Activated naive CD8-positive, alpha-beta T cell treated with anti-CD3 and anti-CD28 coated beads, Interleukin-2, amount 50 U/mL, for 16 hours (primary cell): ENCODE results near the gene ACTR1B.
"Not testable (repeated sequence)": the region's sequence is repeated elsewhere in the genome, so short reads cannot be mapped to it uniquely, and the experiment has no call there.

Experiments
- DNase-seq: peaks from one replicate; pipeline ENCODE4 v3.0.0-alpha.2; 2020; ENCODE audit warnings: low read depth, low spot score

The ACTR1B gene

DNA sequence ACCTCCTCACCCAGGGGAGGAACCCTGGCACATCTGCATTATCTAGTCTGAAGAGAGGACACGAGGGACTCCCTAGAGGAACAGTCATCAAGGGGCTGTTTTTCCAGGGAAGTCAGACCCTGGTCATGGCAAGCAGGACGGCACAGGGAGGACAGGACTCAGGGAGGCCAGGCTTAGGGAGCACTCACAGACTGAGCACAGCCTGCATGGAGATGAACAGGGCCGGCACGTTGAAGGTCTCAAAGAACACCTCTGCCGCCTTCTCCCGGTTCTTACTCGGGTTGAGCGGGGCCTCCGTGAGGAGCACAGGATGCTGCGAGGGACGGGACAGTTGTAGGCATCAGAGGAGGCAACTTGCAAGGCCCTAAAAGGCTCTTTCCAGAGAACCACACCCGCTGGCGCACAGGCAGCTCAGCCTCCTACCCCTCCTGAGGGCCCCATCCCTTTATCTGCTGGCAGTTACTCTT, 5.1 kb downstream of the ACTR1B start:
- DNase-seq: no peak

DNA sequence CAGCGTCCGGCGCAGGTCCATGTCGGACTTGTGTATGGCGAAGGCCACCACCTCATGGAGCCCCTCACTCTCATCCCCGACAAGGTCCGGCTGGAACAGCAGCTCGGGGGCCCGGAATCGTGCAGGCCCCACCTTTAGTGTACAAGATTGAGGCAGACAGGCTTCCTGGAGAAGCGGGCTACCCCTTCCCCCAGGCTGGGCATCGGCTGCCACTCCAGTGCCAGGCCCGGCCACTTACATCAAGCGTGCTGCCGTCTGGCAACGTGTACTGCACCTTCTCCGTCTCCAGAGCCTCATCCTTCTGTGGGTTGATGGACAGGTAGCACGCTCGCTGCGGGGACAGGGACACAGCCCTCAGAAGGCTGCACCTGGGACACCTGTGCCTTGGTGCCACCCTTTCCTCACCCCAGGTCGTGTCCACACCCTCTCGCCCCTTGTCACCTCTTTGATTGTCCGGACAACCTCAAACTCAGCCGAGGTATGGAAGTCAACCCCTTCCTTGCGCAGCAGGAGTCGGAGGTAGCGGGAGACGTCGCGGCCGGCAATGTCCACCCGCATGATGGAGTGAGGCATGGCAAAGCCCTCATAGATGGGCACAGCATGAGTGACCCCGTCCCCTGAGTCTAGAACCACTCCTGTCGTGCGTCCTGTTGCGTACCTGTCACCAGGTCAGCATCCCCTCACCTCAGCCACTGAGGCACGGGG, 5.7 kb downstream of the ACTR1B start:
- DNase-seq: no peak

DNA sequence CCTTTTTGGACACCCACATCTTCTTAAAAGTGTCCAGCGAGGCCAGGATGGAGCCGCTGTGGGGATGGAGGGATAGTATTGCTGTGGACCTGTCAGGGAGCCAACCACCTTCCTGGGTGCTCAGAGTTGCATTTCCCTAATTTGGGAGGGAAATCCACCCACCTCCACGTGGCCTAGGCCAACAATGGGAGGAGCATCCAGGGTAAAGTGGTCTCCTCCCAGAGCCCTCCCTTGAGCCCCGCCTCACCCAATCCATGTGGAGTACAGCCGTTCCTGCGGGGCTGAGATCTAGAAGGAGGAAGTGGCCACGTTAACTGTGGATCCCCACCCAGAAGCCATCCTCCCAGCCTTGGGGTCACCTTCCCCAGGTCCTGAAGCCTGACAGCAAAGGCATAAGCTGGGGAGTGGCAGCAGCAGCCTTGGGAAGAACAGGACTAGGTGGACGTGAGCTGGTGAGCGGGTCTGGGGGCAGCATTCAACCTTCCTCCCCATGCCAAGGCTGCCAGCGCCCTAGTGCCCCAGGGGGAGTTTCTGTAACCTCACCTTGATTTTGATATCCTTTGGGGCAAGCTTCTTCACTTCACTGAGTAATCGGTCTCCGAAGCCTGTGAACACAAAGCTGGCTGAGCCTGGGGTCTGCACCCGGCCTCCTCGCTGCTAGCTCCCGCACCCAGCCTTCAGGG, 6.8 kb downstream of the ACTR1B start:
- DNase-seq: no peak

DNA sequence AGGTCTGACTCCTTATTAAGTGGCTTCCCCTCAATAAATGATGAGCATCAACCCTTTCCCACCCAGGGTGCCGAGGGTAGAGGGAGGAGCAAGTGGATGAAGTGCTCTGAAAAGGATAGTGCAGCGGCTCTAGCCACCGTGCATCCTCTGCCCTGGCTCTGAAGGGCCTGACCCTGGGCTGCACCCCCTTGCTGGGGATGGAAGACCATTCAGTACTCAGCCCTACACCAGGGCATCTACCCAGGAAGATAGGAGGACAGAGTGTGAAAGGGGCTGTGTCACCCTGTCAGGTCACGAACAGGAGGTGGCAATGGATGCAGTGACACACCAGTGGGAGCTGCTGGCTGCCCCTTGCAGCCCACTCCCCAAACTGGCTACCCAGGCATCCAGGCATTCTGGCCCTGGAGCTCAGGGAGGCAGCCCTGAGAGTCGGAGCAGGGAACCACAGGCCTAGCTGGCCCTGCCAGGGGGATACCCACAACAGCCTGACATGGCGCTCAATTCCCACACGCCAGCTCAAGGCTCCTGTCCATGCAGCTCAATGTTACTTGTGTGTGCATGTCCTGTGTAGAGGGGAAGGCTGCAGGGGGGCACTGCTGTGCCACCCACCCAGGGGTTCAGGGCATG, 7.6 kb downstream of the ACTR1B start:
- DNase-seq: no peak

DNA sequence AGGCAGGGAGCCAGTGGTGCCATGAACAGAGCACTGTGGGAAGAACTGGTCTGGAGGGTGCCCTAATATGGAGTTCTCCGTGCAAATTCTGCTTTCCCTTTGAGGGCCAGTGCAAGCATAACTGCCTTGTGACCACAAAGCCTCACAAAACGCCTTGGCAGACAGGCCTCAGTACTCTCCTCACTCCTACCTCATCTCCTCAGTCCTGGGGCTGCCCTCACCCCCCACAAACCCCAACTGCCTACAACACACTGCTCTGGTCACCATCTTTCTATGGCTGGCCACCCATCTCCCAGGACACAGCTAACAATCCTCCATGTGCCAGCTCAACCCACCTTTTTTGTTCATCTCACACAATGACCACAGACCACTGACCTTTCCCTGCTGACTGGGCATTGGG, 9.1 kb downstream of the ACTR1B start:
- no peak for DNase-seq

DNA sequence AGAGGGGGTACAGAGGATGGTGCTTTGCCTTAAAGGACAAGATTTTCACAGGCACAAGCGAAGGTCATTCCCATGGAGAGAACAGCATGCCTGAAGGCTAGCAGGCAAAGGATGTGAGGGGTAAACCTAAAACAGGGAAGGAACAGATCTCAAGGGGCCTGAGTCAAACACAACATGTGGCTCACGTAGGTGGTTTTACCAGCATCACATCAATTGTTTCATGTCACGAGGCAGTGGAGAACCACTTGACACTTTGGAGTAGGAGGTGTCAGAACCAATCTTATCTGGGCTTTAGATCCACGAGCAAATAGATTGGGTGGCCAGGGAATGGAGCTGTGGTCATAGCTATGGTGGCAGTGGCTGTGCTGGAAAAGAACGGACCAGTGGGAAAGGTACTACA, 9.5 kb downstream of the ACTR1B start:
- DNase-seq: no peak

DNA sequence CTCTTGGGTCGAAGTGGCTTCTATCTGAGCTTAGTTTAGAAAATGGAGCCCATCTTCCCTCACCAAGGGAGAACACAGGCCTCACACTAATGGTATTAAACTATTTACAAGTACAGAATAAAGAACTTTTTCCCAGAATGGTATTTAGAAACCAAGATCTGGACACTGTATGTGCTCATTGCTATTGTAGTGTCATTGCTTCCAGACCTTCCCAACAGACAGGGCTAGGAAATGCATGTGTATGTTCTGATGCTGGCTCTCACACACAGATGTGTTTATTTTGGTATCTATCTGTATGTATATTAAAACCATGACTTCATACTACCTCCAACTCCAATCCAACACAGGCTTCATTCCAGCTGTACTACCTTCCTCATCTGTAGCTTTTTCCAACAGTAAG, 10.0 kb downstream of the ACTR1B start:
- no peak for DNase-seq

DNA sequence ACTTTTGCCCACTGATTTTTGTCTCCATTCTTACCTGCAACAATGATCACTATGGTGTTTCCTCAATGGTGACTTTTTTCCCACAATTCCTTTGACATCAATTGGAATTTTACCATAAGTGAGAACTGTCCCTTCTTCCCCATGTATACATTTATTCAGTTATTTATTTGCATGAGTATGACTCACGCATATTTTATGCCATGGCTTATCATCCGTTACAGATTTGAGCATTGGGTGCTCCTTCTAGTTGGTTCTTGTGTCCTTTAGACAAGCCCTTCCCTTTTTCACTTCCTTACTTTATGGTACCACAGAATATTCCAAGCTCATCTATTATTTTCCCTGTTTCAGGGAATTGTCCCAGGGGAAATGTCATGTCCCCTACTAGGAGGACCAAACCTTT, 10.4 kb downstream of the ACTR1B start:
- no peak for DNase-seq

DNA sequence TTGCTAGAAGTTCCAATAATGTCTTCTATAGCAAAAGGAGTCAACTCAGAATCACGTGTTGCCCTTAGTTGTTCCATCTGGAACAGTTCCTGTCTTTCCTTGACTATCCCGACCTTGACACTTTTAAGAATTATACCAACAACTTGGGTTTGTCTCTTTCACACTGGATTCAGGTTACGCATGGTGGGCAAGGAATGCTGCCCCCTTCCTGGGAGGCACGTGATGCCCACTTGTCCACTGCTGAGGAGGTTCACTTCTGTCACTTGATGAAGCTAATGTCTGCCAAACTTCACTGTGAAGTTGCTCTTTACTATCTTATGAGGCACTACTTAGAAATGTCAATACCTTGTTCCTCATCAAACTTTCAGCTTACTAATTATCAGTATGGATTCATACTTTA, 12.7 kb downstream of the ACTR1B start:
- DNase-seq: no peak

DNA sequence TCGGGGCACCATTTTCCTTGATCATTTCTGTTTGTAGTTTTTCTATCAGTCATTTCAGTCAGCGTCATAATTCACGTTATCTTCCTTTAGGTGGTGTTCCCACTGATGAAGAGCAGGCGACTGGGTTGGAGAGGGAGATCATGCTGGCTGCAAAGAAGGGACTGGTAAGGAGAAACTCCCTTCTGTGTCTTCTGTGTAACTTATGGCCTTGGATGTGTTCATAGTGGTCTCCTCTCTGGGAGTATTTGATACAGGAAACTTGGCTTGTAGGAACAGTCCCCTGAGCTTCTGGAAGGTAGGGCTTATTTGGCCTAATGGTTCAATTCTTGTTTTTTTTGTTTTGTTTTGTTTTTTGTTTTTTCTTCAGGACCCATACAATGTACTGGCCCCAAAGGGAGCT, 16.9 kb downstream of the ACTR1B start:
- DNase-seq: no peak

DNA sequence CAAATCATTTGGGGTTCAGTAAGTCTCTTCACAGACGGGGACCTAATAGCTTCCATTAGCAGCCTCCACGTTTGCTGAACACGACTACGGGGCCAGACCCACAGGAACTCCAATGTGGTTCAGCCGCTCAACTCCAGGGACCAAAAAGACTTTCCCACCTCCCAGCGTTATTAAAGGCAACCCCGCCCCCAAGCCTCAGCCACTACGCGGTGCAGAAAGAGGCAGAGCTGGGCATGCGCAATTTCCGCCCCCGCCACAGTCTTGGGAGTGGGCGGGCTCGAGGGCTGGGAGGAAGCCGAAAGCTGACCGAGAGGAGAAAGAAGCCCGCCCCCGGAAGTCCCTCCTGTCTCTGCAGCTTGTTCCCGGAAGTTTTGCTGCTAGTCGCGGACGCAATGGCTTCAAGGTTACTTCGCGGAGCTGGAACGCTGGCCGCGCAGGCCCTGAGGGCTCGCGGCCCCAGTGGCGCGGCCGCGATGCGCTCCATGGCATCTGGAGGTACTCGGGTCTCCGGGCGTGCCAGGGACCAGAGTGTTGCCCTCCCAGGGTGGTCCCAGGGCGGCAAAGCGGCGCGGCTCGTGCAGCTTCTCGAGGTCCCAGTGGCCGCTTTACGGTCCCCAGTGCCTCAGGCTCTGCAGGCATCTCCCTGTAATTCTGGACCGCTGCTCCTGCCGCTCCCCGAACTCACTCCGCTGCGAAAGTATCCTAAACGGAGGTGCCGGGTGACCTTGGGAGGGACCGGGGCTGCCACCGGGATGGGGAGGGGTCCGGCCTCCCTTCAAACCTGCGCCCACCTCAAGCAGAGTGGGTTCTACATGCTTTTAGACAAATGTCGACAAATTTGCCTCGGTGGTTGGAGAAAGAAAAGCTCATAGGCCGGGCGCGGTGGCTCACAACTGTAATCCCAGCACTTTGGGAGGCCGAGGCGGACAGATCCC, 17.9 kb downstream of the ACTR1B start, which contains the start of gene COX5B:
Gene COX5B, plus strand, starts transcription at position 368 of the 935 bp plus-strand sequence. Its CDS starts 25 bp downstream, at position 393.
- peak; percentile 98 for DNase-seq

DNA sequence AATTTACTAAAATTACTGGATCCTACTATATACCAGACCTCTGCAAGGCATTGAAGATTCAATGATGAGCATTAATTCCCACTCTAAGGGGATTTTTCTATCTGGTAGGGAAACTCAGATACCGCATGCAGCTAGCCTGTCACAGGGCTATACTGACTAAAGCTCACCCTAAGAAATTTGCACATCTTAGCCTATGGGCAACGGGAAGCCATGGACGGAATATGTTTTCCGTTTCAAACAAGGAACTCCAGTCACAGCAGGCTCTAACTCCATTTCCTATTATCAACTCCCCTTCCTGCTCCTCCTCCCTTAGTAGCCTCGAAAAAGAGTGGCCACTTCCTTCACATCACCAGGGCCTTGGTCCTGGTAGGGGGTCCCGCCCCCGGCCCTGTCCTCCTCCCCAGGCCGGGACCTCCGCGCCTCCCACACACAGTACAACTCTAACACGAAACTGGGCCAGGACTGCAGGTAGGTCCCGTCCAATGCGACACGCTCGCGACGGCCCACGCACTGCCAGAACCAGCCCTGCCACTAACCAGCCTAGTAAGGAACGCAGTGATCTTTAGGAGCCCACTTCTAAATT, 18.6 kb downstream of the ACTR1B start:
- no peak for DNase-seq

DNA sequence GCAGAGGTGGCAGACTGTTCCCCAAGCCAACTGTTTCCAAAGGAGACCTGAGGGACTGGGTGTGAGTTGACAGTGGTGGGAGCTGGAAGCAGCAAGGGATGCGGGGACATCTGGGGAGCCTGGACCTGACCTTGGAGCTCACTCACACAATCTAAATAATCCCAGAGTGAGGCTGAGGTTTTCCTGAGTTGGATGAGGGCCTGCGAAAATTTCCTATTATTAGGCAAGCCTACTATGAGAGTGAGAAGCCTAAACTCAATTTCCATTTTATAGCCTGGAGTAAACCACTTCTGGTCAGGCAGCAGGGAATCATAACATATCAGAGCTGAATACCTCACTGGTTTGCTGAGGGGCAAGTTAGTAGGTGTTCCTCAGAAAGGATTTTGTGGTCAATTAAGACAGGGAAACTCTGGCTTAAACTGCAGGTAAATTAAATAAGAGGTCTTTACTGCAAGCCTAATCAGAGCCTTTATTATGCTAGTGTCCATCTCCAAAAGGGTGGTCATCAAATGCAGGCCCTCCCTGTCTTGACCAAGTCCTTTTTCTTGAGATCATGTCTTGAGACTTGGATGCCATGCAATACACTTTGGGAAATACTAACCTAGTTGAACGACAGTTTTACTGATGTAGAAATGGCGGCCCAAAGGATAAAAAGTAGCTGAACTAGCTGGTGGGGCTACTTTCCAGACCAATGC, 19.7 kb downstream of the ACTR1B start:
- DNase-seq: no peak

DNA sequence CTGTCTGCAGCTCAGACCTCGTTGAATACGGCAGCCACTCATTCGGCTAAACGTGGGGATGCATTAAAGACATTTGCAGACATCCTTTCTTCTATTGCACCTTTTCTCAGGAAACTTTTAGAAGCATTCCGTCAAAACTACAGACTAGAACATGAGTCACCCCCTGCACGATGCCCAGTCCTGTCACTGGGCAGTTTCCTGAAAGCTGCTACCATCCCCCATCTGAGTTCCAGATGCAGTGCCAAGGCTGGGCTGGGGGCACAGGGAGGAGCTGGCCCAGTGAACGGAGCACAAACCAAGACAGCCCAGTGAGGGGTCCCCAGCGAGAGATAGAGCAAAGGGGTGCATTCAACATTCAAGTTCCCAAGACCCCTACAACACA, 37.8 kb downstream of the ACTR1B start:
- DNase-seq: not testable (repeated sequence)

DNA sequence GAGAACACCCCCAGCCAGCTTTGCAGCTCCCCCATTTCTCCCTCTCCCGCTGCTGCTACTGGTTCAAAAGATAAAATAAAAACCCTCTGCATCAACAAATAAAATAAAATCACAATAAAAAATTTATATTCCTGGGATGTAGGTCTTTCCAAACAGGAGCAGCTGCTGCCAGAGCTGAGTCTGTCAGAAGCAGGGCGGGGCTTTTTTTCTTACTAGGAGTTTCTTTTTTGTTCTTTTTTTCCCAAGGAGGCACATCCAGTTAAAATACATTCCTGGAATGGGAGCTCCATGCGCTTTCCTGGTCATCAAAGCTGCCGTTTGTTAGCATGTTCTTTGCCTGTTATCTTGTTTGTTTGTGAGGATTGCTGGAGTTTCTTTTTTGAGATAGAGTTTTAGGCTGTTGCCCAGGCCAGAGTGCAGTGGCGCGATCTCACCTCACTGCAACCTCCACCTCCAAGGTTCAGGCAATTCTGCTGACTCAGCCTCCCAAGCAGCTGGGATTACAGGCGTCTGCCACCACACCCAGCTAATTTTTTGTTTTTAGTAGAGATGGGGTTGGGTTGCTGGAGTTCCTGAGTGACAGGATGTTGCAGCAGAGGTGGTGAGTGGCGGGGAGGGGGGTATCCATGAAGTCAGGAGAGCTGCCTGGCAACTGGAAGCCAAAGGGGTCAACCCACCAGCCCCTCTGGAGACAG, 38.3 kb downstream of the ACTR1B start:
- not testable (repeated sequence) for DNase-seq

DNA sequence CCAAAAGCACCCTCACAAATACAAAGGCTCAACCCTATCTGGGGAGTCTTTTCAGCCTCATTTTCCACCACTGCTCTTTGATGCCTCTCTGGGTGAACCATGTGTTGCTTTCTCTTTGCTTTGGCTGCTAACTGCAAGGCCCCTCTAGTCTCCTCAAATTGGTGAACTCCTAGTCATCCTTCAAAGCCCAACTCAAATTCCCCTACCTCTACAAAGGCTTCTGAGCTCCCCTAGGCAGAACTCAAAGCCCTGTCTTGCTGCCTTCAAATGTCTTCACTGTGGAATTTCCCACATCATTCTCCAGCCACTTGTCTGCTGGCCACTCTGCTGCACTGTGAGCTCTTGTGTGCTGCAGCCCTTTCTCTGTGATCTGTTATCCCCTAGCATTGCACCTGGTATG, 40.9 kb downstream of the ACTR1B start:
- DNase-seq: not testable (repeated sequence)

DNA sequence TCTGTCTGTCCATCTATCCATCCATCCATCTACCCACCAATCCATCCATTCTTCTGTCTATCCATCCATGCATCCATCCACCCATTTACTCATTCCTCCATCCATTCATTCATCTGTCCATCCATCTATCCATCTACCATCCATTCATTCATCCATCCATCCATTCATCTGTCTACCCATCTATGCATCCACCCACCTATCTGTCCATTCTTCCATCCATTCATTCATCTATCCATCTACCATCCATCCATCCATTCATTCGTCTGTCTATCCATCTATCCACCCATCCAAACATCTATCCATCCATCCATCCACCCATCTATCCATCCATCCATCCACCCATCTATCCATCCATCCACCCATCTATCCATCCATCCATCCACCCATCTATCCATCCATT, 43.4 kb downstream of the ACTR1B start:
- DNase-seq: not testable (repeated sequence)

DNA sequence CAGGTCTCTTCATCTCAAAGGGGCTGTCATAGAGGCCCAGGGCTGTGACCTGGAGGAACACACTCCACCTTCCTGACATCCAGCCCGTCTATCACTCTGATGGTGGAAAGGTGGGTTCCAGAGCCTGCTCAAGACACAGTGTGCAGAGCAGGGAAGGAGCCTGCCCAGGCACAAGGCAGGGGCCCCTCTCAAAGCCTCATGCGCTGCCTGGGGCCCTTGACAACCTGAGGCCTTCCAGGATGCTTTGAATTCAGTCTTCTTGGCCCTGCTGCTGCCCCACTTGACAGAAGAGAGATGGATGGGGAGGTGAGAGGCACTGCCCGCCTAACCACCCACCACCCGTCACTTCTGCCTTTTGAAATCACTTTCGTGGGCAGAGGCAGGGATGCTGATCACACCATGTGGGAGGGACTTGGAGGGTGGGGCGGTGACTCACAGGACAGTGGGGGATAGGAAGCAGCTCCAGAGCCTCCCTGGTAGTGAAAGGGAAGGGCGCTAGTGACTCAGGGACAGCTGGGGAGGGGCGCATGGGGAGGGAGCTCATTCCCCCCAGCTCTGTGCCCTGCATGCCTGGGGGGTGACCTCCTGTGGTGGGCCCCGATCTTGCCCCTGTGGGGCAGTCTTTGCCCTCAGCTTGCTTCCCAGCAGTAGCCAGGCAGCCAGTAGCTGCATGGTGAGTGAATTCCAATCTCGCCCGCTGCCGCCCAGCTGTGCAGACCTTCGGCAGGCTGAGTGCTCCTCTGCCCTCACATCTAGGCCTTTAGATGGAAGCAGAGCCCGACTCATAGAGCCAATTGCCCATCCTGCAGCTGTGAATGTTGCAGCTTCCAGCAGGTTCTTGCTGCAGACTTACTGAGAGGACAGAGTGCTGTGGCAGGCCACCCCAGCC, 44.7 kb downstream of the ACTR1B start:
- DNase-seq: not testable (repeated sequence)

DNA sequence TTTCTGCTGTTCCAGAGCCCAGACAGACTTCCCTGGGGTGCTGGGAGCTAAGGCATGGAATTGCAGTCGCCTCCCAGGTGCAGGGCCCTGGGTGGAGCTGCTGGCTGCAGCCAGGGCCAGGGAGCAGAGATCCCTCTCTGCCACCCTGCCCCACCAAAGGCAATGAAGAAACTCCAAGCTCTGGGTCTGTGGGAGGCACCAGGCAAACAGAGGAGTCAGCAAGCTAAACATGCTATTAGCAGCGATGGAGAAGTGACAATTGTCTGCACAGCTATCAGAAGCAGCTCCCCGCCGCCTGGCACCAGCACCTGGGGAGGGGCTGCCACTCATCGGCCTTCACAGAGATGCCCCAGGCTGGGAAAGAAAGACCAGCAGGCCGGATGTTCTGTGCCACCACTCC, 45.9 kb downstream of the ACTR1B start:
- no peak for DNase-seq
